ENCODE results near the gene ATL2.

DNA sequence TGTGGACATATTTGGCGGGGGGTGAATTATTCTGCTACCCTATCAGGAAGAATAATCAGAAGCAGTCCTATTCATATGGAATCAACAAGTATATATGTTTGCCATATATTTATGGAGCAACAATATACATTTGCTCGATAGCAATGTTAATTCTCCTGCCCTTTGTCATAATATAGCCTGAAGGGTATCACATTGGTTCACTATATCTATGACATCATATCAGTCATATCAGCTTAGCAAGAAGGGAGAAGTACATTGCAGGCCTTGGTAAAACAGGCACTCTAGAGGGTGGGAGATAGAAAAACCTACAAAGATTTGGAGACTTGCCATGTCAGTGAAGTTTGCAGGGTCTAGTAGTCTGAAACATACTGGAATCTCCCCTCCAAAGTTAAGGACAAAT lies 128.4 kb downstream of the ATL2 start:
- TF ChIP-seq POLR2A (IDR thresholded peaks at IDR 0.05), result no peak
- TF ChIP-seq, protein P1, sequence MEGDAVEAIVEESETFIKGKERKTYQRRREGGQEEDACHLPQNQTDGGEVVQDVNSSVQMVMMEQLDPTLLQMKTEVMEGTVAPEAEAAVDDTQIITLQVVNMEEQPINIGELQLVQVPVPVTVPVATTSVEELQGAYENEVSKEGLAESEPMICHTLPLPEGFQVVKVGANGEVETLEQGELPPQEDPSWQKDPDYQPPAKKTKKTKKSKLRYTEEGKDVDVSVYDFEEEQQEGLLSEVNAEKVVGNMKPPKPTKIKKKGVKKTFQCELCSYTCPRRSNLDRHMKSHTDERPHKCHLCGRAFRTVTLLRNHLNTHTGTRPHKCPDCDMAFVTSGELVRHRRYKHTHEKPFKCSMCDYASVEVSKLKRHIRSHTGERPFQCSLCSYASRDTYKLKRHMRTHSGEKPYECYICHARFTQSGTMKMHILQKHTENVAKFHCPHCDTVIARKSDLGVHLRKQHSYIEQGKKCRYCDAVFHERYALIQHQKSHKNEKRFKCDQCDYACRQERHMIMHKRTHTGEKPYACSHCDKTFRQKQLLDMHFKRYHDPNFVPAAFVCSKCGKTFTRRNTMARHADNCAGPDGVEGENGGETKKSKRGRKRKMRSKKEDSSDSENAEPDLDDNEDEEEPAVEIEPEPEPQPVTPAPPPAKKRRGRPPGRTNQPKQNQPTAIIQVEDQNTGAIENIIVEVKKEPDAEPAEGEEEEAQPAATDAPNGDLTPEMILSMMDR (IDR thresholded peaks at IDR 0.05), result no peak
- TF ChIP-seq POLR2AphosphoS5 (IDR thresholded peaks at IDR 0.05), result no peak

Measured in prostate gland (tissue), 2 donors.